Kidney (tissue), 14 donors: Measurements from ENCODE around the gene ZNF335. TPM values are rescaled to one million over a fixed set of nuclear protein-coding genes. Genes with fewer than 3 reads are reported as not detected.

ENCODE experiments used
- DNase-seq, 5 donors: peaks; one replicate each; pipeline ENCODE4 v3.0.0-alpha.2; 2013 to 2020
- FAIRE-seq: peaks from 2 replicates; lab custom pipeline; 2012; peaks lifted over from hg19 to GRCh38; lab: Jason Lieb, UNC
- H3K27ac ChIP-seq, 2 donors: one replicate each; pipeline ENCODE4 v1.7.0; 2013; ENCODE audit warnings: low read depth in 2 of 2, low read length in 2 of 2, inconsistent platforms in 1 of 2
- H3K27me3 ChIP-seq: one replicate; pipeline ENCODE4 v1.7.1; 2013; ENCODE audit warnings: low read length, inconsistent platforms; ENCODE audit not compliant: control insufficient read depth, insufficient read depth
- H3K36me3 ChIP-seq, 3 donors: one replicate each; pipeline versions ENCODE4 v1.7.0 to v1.7.1; 2013; ENCODE audit warnings: low read length in 3 of 3, control low read depth in 1 of 3, inconsistent platforms in 1 of 3; ENCODE audit not compliant: insufficient read depth in 3 of 3, control insufficient read depth in 2 of 3
- H3K4me1 ChIP-seq, 3 donors: one replicate each; pipeline versions ENCODE4 v1.7.0 to v1.7.1; 2013; ENCODE audit warnings: low read length in 3 of 3, inconsistent platforms in 1 of 3, low read depth in 1 of 3; ENCODE audit not compliant: control insufficient read depth in 2 of 3, insufficient read depth in 2 of 3
- H3K4me3 ChIP-seq, 3 donors: one replicate each; pipeline versions ENCODE4 v1.7.0 to v1.8.1; 2013; ENCODE audit warnings: low read length in 3 of 3, control low read depth in 1 of 3, inconsistent platforms in 1 of 3
- H3K9ac ChIP-seq, 3 donors: one replicate each; pipeline versions ENCODE4 v1.7.0 to v1.7.1; 2013; ENCODE audit warnings: low read length in 3 of 3, control low read depth in 1 of 3, inconsistent platforms in 1 of 3
- H3K9me3 ChIP-seq, 3 donors: one replicate each; pipeline versions ENCODE4 v1.7.0 to v1.7.1; 2013; ENCODE audit warnings: low read length in 3 of 3, control low read depth in 1 of 3, inconsistent platforms in 1 of 3; ENCODE audit not compliant: control insufficient read depth in 2 of 3, insufficient read depth in 1 of 3
- intact Hi-C: fragments of 100-400 bp; cut with DNase I; formaldehyde crosslinking; loops from one replicate; pipeline ENCODE4 v1.11.1; 2022
- polyA plus RNA-seq: library from polyadenylated mRNA; stranded (reverse); fragments of 350-450 nt; fragmentation: Illumina TruSeq; extraction: RNeasy Lipid Tissue Mini Kit (QIAGEN cat#74804); gene quantifications from one replicate; pipeline ENCODE4 v1.2.3, GENCODE V29; 2014; ENCODE audit warnings: low read depth, low replicate concordance; ENCODE audit not compliant: insufficient read depth
- total RNA-seq: library from RNA; stranded (reverse); fragmentation: NEBNext Ultra II Directional; extraction: Animal tissue kit (Norgen Biotek cat#: 25700); gene quantifications from one replicate; pipeline ENCODE4 v1.2.1, GENCODE V29; 2021
- TF ChIP-seq, protein P1 (sequence below): IDR thresholded peaks from 3 replicates; pipeline ENCODE4 v1.5.1; 2012; ENCODE audit warnings: mild to moderate bottlenecking, moderate library complexity, borderline replicate concordance; ENCODE audit not compliant: insufficient read depth; ENCODE audit errors: extremely low read depth
- donor health status: control.
- donor health status: control.
- donor health status: control.
- donor health status: control.
- donor health status: control.
- donor health status: DM: yes; HTN: yes; CAD: no.
- donor health status: Normal renal cell carcinoma (clear cell type).

The ZNF335 gene
- total and polyA plus RNA-seq, 2 donors from 2014 or later, result 5.7 to 22.3 TPM

DNA sequence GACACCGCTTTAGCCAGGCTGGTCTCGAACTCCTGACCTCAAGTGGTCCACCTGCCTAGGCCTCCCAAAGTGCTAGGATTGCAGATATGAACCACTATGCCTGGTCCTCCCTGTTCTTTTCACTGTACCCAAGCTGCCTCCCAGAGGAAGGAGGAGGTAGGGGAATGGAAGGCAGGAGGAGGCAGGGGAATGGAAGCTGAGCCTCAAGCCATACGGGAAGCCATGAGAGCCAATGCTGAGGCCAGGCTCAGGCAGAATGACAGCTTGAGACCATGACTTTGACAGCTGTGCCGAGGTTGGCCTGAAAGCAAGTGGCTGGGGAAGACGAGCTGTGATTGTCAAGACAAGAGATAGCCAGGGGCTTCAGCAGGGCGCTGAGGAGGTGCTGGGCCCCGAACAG is 13.6 kb upstream of the ZNF335 start:
- Histone ChIP-seq H3K4me1 (no peaks in the 10 kb centered on the region), H3K4me3 (no peak overlapping the region), H3K9me3 (no peaks in the 10 kb centered on the region), H3K9ac (no peak overlapping the region), H3K27me3 (no peaks in the 10 kb centered on the region), H3K27ac (no peak overlapping the region), H3K36me3 (no peaks in the 10 kb centered on the region)
- FAIRE-seq, result no peak
- TF ChIP-seq, protein P1, sequence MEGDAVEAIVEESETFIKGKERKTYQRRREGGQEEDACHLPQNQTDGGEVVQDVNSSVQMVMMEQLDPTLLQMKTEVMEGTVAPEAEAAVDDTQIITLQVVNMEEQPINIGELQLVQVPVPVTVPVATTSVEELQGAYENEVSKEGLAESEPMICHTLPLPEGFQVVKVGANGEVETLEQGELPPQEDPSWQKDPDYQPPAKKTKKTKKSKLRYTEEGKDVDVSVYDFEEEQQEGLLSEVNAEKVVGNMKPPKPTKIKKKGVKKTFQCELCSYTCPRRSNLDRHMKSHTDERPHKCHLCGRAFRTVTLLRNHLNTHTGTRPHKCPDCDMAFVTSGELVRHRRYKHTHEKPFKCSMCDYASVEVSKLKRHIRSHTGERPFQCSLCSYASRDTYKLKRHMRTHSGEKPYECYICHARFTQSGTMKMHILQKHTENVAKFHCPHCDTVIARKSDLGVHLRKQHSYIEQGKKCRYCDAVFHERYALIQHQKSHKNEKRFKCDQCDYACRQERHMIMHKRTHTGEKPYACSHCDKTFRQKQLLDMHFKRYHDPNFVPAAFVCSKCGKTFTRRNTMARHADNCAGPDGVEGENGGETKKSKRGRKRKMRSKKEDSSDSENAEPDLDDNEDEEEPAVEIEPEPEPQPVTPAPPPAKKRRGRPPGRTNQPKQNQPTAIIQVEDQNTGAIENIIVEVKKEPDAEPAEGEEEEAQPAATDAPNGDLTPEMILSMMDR, result no peak
- intact Hi-C loops, result no loop called here
- peak in 1 of 5 donors; percentile 49 for DNase-seq

DNA sequence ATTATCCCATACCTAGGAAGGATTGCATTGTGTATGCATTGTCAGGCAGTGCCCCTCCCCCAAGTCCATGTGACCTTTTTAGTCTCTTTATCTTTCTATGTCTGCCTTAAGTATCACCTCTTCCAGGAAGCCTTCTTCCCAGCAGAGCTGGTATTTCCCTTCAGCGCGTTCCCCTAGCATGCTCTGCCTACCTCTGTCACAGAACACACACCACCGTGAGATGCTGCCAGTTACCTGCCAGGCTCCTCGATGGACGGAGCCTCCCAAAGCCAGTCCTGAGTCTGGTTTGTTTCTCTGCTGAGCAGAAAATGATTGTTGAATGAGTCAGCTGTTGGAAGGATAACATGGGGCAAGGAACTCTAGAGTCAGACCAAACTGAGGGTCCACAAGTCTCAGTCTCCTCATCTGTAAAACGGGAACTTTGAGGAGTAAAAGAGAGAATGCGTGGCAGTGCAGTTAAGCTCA is 11.3 kb upstream of the ZNF335 start:
- FAIRE-seq, result no peak
- H3K27ac ChIP-seq, result no peak overlapping the region
- no peaks in the 10 kb centered on the region for H3K27me3 ChIP-seq
- DNase-seq, result peak in 1 of 5 donors; percentile 9
- no peaks in the 10 kb centered on the region for H3K36me3 ChIP-seq
- H3K9me3 ChIP-seq, result no peaks in the 10 kb centered on the region
- TF ChIP-seq, protein P1, result no peak
- H3K9ac ChIP-seq, result no peak overlapping the region
- intact Hi-C loops, result no loop called here
- no peaks in the 10 kb centered on the region for H3K4me1 ChIP-seq
- H3K4me3 ChIP-seq, result no peak overlapping the region

DNA sequence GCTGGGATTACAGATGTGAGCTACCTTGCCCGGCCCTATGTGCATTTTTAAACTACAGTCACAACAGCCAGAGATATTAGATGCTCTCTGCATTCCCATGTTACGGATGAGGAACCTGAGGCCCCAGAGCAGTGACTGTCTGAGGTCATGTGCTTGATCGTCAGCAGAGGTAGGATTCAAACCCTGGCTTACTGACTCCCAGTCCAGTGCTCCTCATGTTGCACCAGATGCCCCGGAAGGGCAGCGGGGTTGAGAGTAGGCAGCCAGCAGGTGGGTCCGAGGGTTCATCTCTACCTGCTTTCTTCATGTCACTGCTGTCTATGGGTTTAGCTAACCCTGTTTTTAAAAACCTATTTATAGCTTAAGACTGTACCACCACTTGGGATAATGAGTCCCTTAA is 9.3 kb upstream of the ZNF335 start:
- DNase-seq (peak in 1 of 5 donors; percentile 21), FAIRE-seq (no peak)
- no peaks in the 10 kb centered on the region for H3K27me3 ChIP-seq
- no peaks in the 10 kb centered on the region for H3K9me3 ChIP-seq
- no peak overlapping the region for H3K4me3 ChIP-seq
- H3K27ac ChIP-seq, result no peak overlapping the region
- TF ChIP-seq, protein P1, result no peak
- no peaks in the 10 kb centered on the region for H3K36me3 ChIP-seq
- intact Hi-C loops, result no loop called here
- no peak overlapping the region for H3K9ac ChIP-seq
- no peaks in the 10 kb centered on the region for H3K4me1 ChIP-seq

DNA sequence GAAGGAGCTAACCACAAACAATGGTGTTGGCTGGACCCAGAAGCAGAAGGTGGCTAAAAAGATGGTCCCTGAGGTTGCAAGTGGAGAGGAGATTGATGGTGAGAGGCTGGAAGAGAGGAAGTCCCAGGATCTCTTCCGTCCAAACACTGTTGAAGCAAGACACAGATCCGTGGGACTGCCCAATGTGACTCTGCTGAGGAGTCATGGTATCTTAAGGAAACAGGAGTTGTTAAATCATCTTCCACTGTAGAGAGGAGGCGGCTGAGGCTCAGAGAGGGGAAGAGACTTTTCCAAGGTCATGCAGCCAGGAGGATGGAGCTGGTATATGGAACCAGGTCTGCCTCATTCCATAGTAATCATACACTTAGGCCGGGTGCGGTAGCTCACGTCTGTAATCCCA is 4.1 kb upstream of the ZNF335 start:
- Histone ChIP-seq H3K4me3 (no peak overlapping the region), H3K9ac (no peak overlapping the region), H3K27ac (no peak overlapping the region), H3K9me3 (no peaks in the 10 kb centered on the region), H3K36me3 (no peaks in the 10 kb centered on the region), H3K27me3 (no peaks in the 10 kb centered on the region), H3K4me1 (peaks cover 0 to 4% (median 0%) of the 10 kb centered on the region in 3 donors)
- TF ChIP-seq, protein P1, result no peak
- DNase-seq (peak in 1 of 5 donors; percentile 34), FAIRE-seq (no peak)
- intact Hi-C loops, result no loop called here
